Endodermal cell (in vitro differentiated cells): ENCODE results near the gene SCTR. TPM values are rescaled to one million over a fixed set of nuclear protein-coding genes. Genes with fewer than 3 reads are reported as not detected.

Experiments
- DNase-seq: peaks from one replicate; pipeline ENCODE4 v3.0.0-alpha.2; 2017
- H3K27ac ChIP-seq: 2 replicates; pipeline ENCODE4 v1.5.1; 2013; ENCODE audit warnings: mild to moderate bottlenecking, low read depth, low read length, moderate library complexity
- H3K27me3 ChIP-seq: 2 replicates; pipeline ENCODE4 v1.6.1; 2013; ENCODE audit warnings: mild to moderate bottlenecking, low read length, moderate library complexity; ENCODE audit not compliant: insufficient read depth, control insufficient read depth, poor library complexity, severe bottlenecking
- H3K36me3 ChIP-seq: 2 replicates; pipeline ENCODE4 v1.7.0; 2013; ENCODE audit warnings: mild to moderate bottlenecking, low read length, moderate library complexity; ENCODE audit not compliant: control insufficient read depth, insufficient read depth
- H3K4me1 ChIP-seq: one replicate; pipeline ENCODE4 v1.7.0; 2013; ENCODE audit warnings: low read length; ENCODE audit not compliant: control insufficient read depth, insufficient read depth
- H3K4me3 ChIP-seq: 2 replicates; pipeline ENCODE4 v1.5.1; 2013; ENCODE audit warnings: mild to moderate bottlenecking, low read length, moderate library complexity
- H3K9ac ChIP-seq: 2 replicates; pipeline ENCODE4 v1.6.1; 2013; ENCODE audit warnings: mild to moderate bottlenecking, low read length, moderate library complexity; ENCODE audit not compliant: poor library complexity, severe bottlenecking; ENCODE audit errors: extremely low read depth
- H3K9me3 ChIP-seq: 2 replicates; pipeline ENCODE4 v1.6.1; 2013; ENCODE audit warnings: mild to moderate bottlenecking, low read length, moderate library complexity; ENCODE audit not compliant: control insufficient read depth
- H3K27ac Mint-ChIP-seq: 2 replicates; pipeline ENCODE4 v1.8.0; 2020; ENCODE audit warnings: mixed read lengths
- H3K27me3 Mint-ChIP-seq: 2 replicates; pipeline ENCODE4 v1.8.0; 2021; ENCODE audit warnings: mild to moderate bottlenecking, mixed read lengths; ENCODE audit not compliant: insufficient read depth
- H3K36me3 Mint-ChIP-seq: 2 replicates; pipeline ENCODE4 v1.8.0; 2020; ENCODE audit warnings: low read depth, mixed read lengths
- H3K4me1 Mint-ChIP-seq: 2 replicates; pipeline ENCODE4 v1.8.0; 2020; ENCODE audit warnings: mixed read lengths
- H3K4me3 Mint-ChIP-seq: 2 replicates; pipeline ENCODE4 v1.8.0; 2020; ENCODE audit warnings: mild to moderate bottlenecking, moderate library complexity, mixed read lengths
- H3K9me3 Mint-ChIP-seq: 2 replicates; pipeline ENCODE4 v1.8.0; 2020; ENCODE audit warnings: mild to moderate bottlenecking, mixed read lengths
- CTCF ChIP-seq: fragments of 200-600 bp; sonication (generic); conservative IDR thresholded peaks from 2 replicates; pipeline ENCODE4 v1.5.0; 2021; ENCODE audit warnings: antibody characterized with exemption, mild to moderate bottlenecking
- WGBS, 2 experiments: methylation state at CpG; one replicate each; pipeline versions ENCODE4 v1.1.5 to v1.1.7; 2013; ENCODE audit warnings: missing lambda C conversion rate in 2 of 2, mixed read lengths in 1 of 2; ENCODE audit not compliant: insufficient coverage in 1 of 2, insufficient read length in 1 of 2; 5-methylcytosine and 5-hydroxymethylcytosine counted together
- total RNA-seq, 2 donors: library from RNA; stranded (reverse); fragmentation: NEBNext Ultra II Directional in 1 of 2; extraction: Animal tissue kit (Norgen Biotek cat#: 25700) in 1 of 2; gene quantifications; 2 replicates in 1 of 2; 3 replicates in 1 of 2; pipeline ENCODE4 v1.2.1, GENCODE V29; 2021

Gene SCTR
- total RNA-seq, 2 donors from 2014 or later = 0.20 to 0.49 TPM

GRCh38 chr2:119491776-119492525, 32.3 kb downstream of the SCTR start:
- Histone ChIP-seq H3K9ac (peak overlapping the region; percentile 27), H3K27me3 (no peaks in the 10 kb centered on the region), H3K27ac (no peak overlapping the region), H3K4me3 (no peak overlapping the region), H3K36me3 (no peaks in the 10 kb centered on the region), H3K4me1 (peaks cover 21% of the 10 kb centered on the region), H3K9me3 (no peaks in the 10 kb centered on the region)
- Mint-ChIP-seq H3K4me1 (peaks cover 48% of the 10 kb centered on the region), H3K36me3 (no peaks in the 10 kb centered on the region), H3K27ac (peak overlapping the region; percentile 77), H3K4me3 (no peak overlapping the region), H3K9me3 (no peaks in the 10 kb centered on the region), H3K27me3 (no peaks in the 10 kb centered on the region)
- no peak for TF ChIP-seq CTCF
- 62 to 75% methylated on average over 5 of the region's 5 CpGs for WGBS, 2 experiments
- peak; percentile 84 for DNase-seq

- Histone ChIP-seq H3K27me3 (no peaks in the 10 kb centered on the region), H3K9ac (no peak overlapping the region), H3K36me3 (no peaks in the 10 kb centered on the region), H3K4me1 (peaks cover 29% of the 10 kb centered on the region), H3K9me3 (no peaks in the 10 kb centered on the region), H3K4me3 (no peak overlapping the region), H3K27ac (no peak overlapping the region)
- no peaks in the 10 kb centered on the region for H3K36me3 Mint-ChIP-seq
- peaks cover 59% of the 10 kb centered on the region for H3K4me1 Mint-ChIP-seq
- H3K27ac Mint-ChIP-seq = peak overlapping the region; percentile 92
- TF ChIP-seq CTCF = no peak
- WGBS, 2 experiments = 86 to 91% methylated on average over 5 to 7 of the region's 7 CpGs
- H3K4me3 Mint-ChIP-seq = no peak overlapping the region
- H3K9me3 Mint-ChIP-seq = no peaks in the 10 kb centered on the region
- peaks cover 2% of the 10 kb centered on the region for H3K27me3 Mint-ChIP-seq
- peak; percentile 53 for DNase-seq
These were observed 33.6 kb downstream of the SCTR start for GRCh38 chr2:119490653-119491195.

GRCh38 chr2:119490106-119490505, 34.2 kb downstream of the SCTR start:
- H3K27me3 ChIP-seq = no peaks in the 10 kb centered on the region
- H3K36me3 ChIP-seq = no peaks in the 10 kb centered on the region
- H3K9ac ChIP-seq = no peak overlapping the region
- no peaks in the 10 kb centered on the region for H3K9me3 ChIP-seq
- TF ChIP-seq CTCF = no peak
- peaks cover 29% of the 10 kb centered on the region for H3K4me1 ChIP-seq
- no peak overlapping the region for H3K4me3 Mint-ChIP-seq
- no peaks in the 10 kb centered on the region for H3K9me3 Mint-ChIP-seq
- H3K4me3 ChIP-seq = no peak overlapping the region
- H3K36me3 Mint-ChIP-seq = no peaks in the 10 kb centered on the region
- H3K27me3 Mint-ChIP-seq = peaks cover 4% of the 10 kb centered on the region
- H3K27ac Mint-ChIP-seq = peak overlapping the region; percentile 12
- H3K27ac ChIP-seq = no peak overlapping the region
- DNase-seq = no peak
- H3K4me1 Mint-ChIP-seq = peaks cover 61% of the 10 kb centered on the region
- WGBS, 2 experiments = 89 to 91% methylated on average over 8 of the region's 8 CpGs
